GM21723 (cell line): ENCODE data around the gene CCDC136.
A peak's percentile ranks its signal among the peaks of the same experiment; 100 is the strongest.

ENCODE experiments used
- ATAC-seq: cut with Tn5 transposase; IDR thresholded peaks from one replicate; pipeline ENCODE4 v1.9.1; 2021; ENCODE audit warnings: mild to moderate bottlenecking, moderate library complexity; ENCODE audit not compliant: unreplicated experiment

CCDC136 gene

GRCh38 chr7:128791121-128791971, at the start of gene CCDC136:
TSS of gene CCDC136 (plus strand) at chr7:128791968. CDS start at chr7:128792412, 444 bp downstream.
- ATAC-seq, result peak; percentile 90

GRCh38 chr7:128742206-128742605, 49.6 kb upstream of the CCDC136 start:
- ATAC-seq, result no peak

- no peak for ATAC-seq
These were observed 48.5 kb upstream of the CCDC136 start for GRCh38 chr7:128743112-128743772.

- ATAC-seq, result no peak
These were observed 47.3 kb upstream of the CCDC136 start for GRCh38 chr7:128744366-128744905.

- ATAC-seq, result no peak
These were observed 46.1 kb upstream of the CCDC136 start for GRCh38 chr7:128745706-128746105.

- no peak for ATAC-seq
These were observed 44.3 kb upstream of the CCDC136 start for GRCh38 chr7:128747327-128748079.

- ATAC-seq, result no peak
These were observed 39.5 kb upstream of the CCDC136 start for GRCh38 chr7:128752251-128752650.

GRCh38 chr7:128755075-128755818, 36.5 kb upstream of the CCDC136 start:
- no peak for ATAC-seq

- no peak for ATAC-seq
These were observed 35.8 kb upstream of the CCDC136 start for GRCh38 chr7:128755819-128756476.

GRCh38 chr7:128757203-128757602, 34.6 kb upstream of the CCDC136 start:
- ATAC-seq, result no peak

GRCh38 chr7:128758553-128758952, 33.2 kb upstream of the CCDC136 start:
- ATAC-seq, result no peak

- ATAC-seq, result no peak
These were observed 32.5 kb upstream of the CCDC136 start for GRCh38 chr7:128759242-128759641.

GRCh38 chr7:128763541-128763940, 28.2 kb upstream of the CCDC136 start:
- no peak for ATAC-seq

- no peak for ATAC-seq
These were observed 24.2 kb upstream of the CCDC136 start for GRCh38 chr7:128767475-128768110.

GRCh38 chr7:128770233-128770632, 21.5 kb upstream of the CCDC136 start:
- no peak for ATAC-seq

GRCh38 chr7:128773604-128774003, 18.2 kb upstream of the CCDC136 start:
- ATAC-seq, result no peak

GRCh38 chr7:128774029-128774689, 17.6 kb upstream of the CCDC136 start:
- ATAC-seq, result no peak

GRCh38 chr7:128774921-128775320, 16.8 kb upstream of the CCDC136 start:
- no peak for ATAC-seq
